Thyroid gland (tissue), 4 donors: ENCODE results near the gene RNPEPL1.

Experiments used
- POLR2A ChIP-seq, 2 donors: fragments of 450-650 bp; IDR thresholded peaks; one replicate each; pipeline ENCODE4 v1.6.1; 2017; ENCODE audit warnings: antibody characterized with exemption in 2 of 2, mild to moderate bottlenecking in 2 of 2, moderate library complexity in 1 of 2
- TF ChIP-seq, protein P1 (sequence below), 6 experiments: fragments of 200-600 bp in 3 of 6; fragments of 450-650 bp in 3 of 6; sonication (generic) in 3 of 6; IDR thresholded peaks; one replicate each; pipeline ENCODE4 v1.5.1; 2016 to 2019; ENCODE audit warnings: antibody characterized with exemption in 6 of 6, mild to moderate bottlenecking in 2 of 6, inconsistent platforms in 1 of 6, moderate library complexity in 1 of 6

DNA sequence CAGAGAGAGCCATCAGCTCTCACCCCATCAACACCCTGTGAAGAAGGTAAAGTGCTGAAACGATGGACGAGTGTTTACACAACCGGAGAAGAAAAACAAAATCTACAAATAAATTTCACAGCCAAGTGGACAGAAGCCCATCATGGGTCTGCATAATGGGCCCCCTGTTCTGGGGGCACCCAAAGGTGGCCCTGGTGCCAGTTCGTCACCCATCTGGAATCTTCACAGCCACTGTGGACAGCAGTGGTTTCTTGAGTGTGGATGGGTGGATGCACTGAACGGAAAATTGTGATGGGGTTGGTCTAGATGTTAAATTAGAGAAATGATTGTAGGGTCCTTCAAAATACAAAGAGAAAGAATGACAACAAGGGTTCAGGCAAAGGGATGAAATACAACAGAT lies 49.3 kb upstream of the RNPEPL1 start:
- TF ChIP-seq POLR2A (IDR thresholded peaks at IDR 0.05) = no peak
- TF ChIP-seq, protein P1, sequence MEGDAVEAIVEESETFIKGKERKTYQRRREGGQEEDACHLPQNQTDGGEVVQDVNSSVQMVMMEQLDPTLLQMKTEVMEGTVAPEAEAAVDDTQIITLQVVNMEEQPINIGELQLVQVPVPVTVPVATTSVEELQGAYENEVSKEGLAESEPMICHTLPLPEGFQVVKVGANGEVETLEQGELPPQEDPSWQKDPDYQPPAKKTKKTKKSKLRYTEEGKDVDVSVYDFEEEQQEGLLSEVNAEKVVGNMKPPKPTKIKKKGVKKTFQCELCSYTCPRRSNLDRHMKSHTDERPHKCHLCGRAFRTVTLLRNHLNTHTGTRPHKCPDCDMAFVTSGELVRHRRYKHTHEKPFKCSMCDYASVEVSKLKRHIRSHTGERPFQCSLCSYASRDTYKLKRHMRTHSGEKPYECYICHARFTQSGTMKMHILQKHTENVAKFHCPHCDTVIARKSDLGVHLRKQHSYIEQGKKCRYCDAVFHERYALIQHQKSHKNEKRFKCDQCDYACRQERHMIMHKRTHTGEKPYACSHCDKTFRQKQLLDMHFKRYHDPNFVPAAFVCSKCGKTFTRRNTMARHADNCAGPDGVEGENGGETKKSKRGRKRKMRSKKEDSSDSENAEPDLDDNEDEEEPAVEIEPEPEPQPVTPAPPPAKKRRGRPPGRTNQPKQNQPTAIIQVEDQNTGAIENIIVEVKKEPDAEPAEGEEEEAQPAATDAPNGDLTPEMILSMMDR (IDR thresholded peaks at IDR 0.05) = no peak
